Hepatocyte (in vitro differentiated cells): Measurements from ENCODE around the gene OBSCN. TPM values are rescaled to one million over a fixed set of nuclear protein-coding genes. Genes with fewer than 3 reads are reported as not detected.

Source experiments
- DNase-seq: peaks from one replicate; pipeline ENCODE4 v3.0.0-alpha.2; 2016; ENCODE audit warnings: low spot score
- H2AFZ ChIP-seq: fragments of 200-600 bp; sonication (generic); 2 replicates; pipeline ENCODE4 v1.6.0; 2016; ENCODE audit warnings: antibody characterized with exemption, mild to moderate bottlenecking
- H3K27ac ChIP-seq: fragments of 200-600 bp; sonication (generic); 2 replicates; pipeline ENCODE4 v1.5.1; 2016; ENCODE audit warnings: mild to moderate bottlenecking
- H3K27me3 ChIP-seq: fragments of 200-600 bp; sonication (generic); 2 replicates; pipeline ENCODE4 v1.6.1; 2016
- H3K36me3 ChIP-seq: fragments of 200-600 bp; sonication (generic); replicated peaks from 2 replicates; pipeline ENCODE4 v1.5.1; 2016; ENCODE audit warnings: low read depth; ENCODE audit not compliant: insufficient read depth
- H3K4me1 ChIP-seq: fragments of 200-600 bp; sonication (generic); 2 replicates; pipeline ENCODE4 v1.5.1; 2016; ENCODE audit warnings: mild to moderate bottlenecking, moderate library complexity; ENCODE audit not compliant: insufficient read depth
- H3K4me2 ChIP-seq: fragments of 200-600 bp; sonication (generic); 2 replicates; pipeline ENCODE4 v1.6.0; 2016
- H3K4me3 ChIP-seq: fragments of 200-600 bp; sonication (generic); 2 replicates; pipeline ENCODE4 v1.5.1; 2016; ENCODE audit warnings: mild to moderate bottlenecking
- H3K79me2 ChIP-seq: fragments of 200-600 bp; sonication (generic); 2 replicates; pipeline ENCODE4 v1.6.0; 2017; ENCODE audit warnings: mild to moderate bottlenecking
- H3K9me2 ChIP-seq: fragments of 200-600 bp; sonication (generic); replicated peaks from 2 replicates; pipeline ENCODE4 v1.6.0; 2017; ENCODE audit warnings: mild to moderate bottlenecking; ENCODE audit not compliant: insufficient read depth
- H3K9me3 ChIP-seq: fragments of 200-600 bp; sonication (generic); 2 replicates; pipeline ENCODE4 v1.5.1; 2016; ENCODE audit warnings: low read depth, mild to moderate bottlenecking
- H4K20me1 ChIP-seq: fragments of 200-600 bp; sonication (generic); 2 replicates; pipeline ENCODE4 v1.6.0; 2016; ENCODE audit warnings: mild to moderate bottlenecking; ENCODE audit not compliant: insufficient read depth, poor library complexity, severe bottlenecking
- EZH2 ChIP-seq: fragments of 200-600 bp; sonication (generic); IDR thresholded peaks from 2 replicates; pipeline ENCODE4 v1.6.1; 2016; ENCODE audit warnings: antibody characterized with exemption, mild to moderate bottlenecking, borderline replicate concordance
- EZH2phosphoT487 ChIP-seq: fragments of 200-600 bp; sonication (generic); IDR thresholded peaks from one replicate; pipeline ENCODE4 v1.6.1; 2018; ENCODE audit warnings: antibody characterized with exemption, mild to moderate bottlenecking, low read depth, moderate library complexity; ENCODE audit not compliant: unreplicated experiment, severe bottlenecking
- WGBS: methylation state at CpG from one replicate; pipeline ENCODE4 v1.1.6; 2016; ENCODE audit warnings: low lambda C conversion rate; ENCODE audit errors: missing lambda C conversion rate; 5-methylcytosine and 5-hydroxymethylcytosine counted together
- polyA plus RNA-seq: library from polyadenylated mRNA; unstranded; fragments of >200 nt; fragmentation: Nextera tagmentation; extraction: Ambion mirVana; gene quantifications from 2 replicates; pipeline ENCODE4 v1.2.1, GENCODE V29; 2016
- total RNA-seq: library from RNA; depleted of rRNA; stranded (reverse); fragments of >200 nt; gene quantifications from 2 replicates; pipeline ENCODE4 v1.2.3, GENCODE V29; 2014
- TF ChIP-seq, protein P1 (sequence below): fragments of 200-600 bp; sonication (generic); IDR thresholded peaks from 2 replicates; pipeline ENCODE4 v1.5.1; 2016; ENCODE audit warnings: antibody characterized with exemption, mild to moderate bottlenecking; ENCODE audit not compliant: poor library complexity

Gene OBSCN
- total and polyA plus RNA-seq, 2 experiments from 2014 or later, result 15.0 to 22.4 TPM

DNA sequence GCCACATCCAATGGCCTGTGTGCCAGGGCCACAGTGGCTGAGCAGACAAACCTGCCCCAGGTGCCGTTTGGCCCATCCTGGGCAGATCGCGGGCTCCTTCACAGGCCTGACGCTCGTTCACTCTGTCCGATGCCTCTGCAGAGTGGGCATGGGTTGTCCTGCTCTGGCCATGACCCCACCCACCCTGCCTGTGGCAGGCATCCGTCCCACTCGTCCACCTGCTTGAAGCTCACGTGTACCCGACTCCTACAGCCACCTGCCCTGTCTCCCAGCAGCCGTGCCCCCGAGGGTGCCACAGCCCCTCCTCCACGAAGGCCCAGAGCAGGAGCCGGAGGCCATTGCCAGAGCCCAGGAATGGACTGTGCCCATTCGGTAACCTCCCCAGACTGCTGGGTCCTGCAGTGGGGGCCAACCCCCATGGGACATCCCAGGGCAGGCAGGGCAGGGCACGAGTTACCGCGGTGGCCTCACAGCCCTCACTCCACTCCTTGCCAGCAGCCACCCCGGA, 156.9 kb downstream of the OBSCN start:
- Histone ChIP-seq H2AFZ (no peak overlapping the region), H3K9me2 (no peaks in the 10 kb centered on the region), H3K9me3 (no peaks in the 10 kb centered on the region), H3K4me3 (no peak overlapping the region), H3K27me3 (no peaks in the 10 kb centered on the region), H3K27ac (no peak overlapping the region), H3K4me2 (no peak overlapping the region), H4K20me1 (no peaks in the 10 kb centered on the region), H3K36me3 (no peaks in the 10 kb centered on the region), H3K79me2 (no peaks in the 10 kb centered on the region), H3K4me1 (no peaks in the 10 kb centered on the region)
- 94% methylated on average over 19 of the region's 19 CpGs for WGBS
- TF ChIP-seq EZH2 (no peak), EZH2phosphoT487 (no peak)
- TF ChIP-seq, protein P1, sequence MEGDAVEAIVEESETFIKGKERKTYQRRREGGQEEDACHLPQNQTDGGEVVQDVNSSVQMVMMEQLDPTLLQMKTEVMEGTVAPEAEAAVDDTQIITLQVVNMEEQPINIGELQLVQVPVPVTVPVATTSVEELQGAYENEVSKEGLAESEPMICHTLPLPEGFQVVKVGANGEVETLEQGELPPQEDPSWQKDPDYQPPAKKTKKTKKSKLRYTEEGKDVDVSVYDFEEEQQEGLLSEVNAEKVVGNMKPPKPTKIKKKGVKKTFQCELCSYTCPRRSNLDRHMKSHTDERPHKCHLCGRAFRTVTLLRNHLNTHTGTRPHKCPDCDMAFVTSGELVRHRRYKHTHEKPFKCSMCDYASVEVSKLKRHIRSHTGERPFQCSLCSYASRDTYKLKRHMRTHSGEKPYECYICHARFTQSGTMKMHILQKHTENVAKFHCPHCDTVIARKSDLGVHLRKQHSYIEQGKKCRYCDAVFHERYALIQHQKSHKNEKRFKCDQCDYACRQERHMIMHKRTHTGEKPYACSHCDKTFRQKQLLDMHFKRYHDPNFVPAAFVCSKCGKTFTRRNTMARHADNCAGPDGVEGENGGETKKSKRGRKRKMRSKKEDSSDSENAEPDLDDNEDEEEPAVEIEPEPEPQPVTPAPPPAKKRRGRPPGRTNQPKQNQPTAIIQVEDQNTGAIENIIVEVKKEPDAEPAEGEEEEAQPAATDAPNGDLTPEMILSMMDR, result no peak
- DNase-seq, result no peak

- Histone ChIP-seq H3K4me3 (no peak overlapping the region), H3K4me2 (no peak overlapping the region), H2AFZ (no peak overlapping the region), H3K9me2 (no peaks in the 10 kb centered on the region), H3K9me3 (no peaks in the 10 kb centered on the region), H4K20me1 (no peaks in the 10 kb centered on the region), H3K27ac (no peak overlapping the region), H3K27me3 (no peaks in the 10 kb centered on the region), H3K4me1 (no peaks in the 10 kb centered on the region), H3K36me3 (no peaks in the 10 kb centered on the region), H3K79me2 (no peaks in the 10 kb centered on the region)
- DNase-seq, result no peak
- 93% methylated on average over 19 of the region's 20 CpGs for WGBS
- TF ChIP-seq, protein P1, result no peak
- TF ChIP-seq EZH2phosphoT487 (no peak), EZH2 (no peak)
Measured at GRCh38 chr1:228365271-228366061, 157.6 kb downstream of the OBSCN start.

DNA sequence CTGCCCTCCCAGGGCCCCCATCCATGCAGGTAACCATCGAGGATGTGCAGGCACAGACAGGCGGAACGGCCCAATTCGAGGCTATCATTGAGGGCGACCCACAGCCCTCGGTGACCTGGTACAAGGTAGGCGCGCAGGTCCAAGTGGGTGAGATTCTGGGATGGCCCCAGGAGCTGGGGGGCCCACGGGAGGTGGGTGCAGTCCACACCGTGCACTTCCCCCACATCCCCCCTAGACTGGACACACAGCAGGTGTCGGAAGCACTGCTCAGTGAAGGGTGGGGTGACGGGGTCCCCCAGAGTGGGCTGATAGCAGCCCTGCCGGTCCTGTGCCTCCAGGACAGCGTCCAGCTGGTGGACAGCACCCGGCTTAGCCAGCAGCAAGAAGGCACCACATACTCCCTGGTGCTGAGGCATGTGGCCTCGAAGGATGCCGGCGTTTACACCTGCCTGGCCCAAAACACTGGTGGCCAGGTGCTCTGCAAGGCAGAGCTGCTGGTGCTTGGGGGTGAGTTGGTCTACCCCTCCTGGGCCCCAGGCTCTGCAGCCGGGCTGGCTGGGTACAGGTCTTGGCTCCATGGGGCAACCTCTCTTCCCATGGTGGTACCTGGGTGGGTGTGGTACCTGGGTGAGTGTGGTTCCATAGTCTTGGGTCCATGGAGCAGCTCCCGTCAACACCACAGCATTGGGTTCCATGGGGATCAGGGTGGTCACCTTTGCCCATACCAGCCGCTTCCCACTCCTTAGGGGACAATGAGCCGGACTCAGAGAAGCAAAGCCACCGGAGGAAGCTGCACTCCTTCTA, 158.4 kb downstream of the OBSCN start:
- Histone ChIP-seq H3K27ac (no peak overlapping the region), H3K4me3 (no peak overlapping the region), H2AFZ (no peak overlapping the region), H4K20me1 (no peaks in the 10 kb centered on the region), H3K36me3 (no peaks in the 10 kb centered on the region), H3K9me2 (no peaks in the 10 kb centered on the region), H3K9me3 (no peaks in the 10 kb centered on the region), H3K79me2 (no peaks in the 10 kb centered on the region), H3K4me1 (no peaks in the 10 kb centered on the region), H3K27me3 (no peaks in the 10 kb centered on the region), H3K4me2 (no peak overlapping the region)
- 95% methylated on average over 23 of the region's 23 CpGs for WGBS
- no peak for DNase-seq
- TF ChIP-seq EZH2phosphoT487, result no peak
